HG02642 (cell line): ENCODE measurements around the gene COL6A1.
"Not testable (repeated sequence)": the region's sequence is repeated elsewhere in the genome, so short reads cannot be mapped to it uniquely, and the experiment has no call there.

Experiments
- ATAC-seq: cut with Tn5 transposase; IDR thresholded peaks from one replicate; pipeline ENCODE4 v1.9.1; 2021; ENCODE audit warnings: mild to moderate bottlenecking; ENCODE audit not compliant: unreplicated experiment, poor library complexity

Gene COL6A1

GRCh38 chr21:45964649-45965048 is 16.9 kb upstream of the COL6A1 start:
- no peak for ATAC-seq

GRCh38 chr21:45965084-45965809 is 16.3 kb upstream of the COL6A1 start:
- ATAC-seq = no peak

DNA sequence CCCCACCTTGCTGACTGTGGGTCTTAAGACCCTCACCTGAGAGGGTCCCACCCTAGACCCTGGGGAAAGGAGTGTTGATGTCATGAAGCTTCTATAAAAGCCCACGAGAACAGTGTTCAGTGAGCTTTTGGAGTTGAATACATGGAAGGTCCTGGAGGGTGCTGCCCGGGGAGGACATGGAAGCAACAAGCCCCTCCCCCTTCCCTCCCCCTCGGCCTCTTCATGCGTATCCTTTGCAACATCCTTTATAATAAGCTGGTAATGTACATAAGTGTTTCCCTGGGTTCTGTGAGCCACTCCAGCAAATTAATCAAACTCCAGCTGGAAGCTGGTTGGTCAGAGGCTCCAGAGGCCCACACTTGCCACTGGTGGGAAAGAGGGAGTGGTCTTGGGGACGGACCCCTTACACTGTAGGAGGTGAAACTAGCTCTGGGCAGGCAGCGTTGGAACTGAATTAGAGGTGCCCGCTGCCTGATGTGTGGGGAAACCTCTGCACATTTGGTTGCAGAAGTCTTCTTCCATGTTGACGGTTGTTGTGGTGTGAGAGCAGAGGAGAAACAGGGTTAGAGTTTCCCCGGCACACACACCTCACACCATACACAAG is 14.7 kb upstream of the COL6A1 start:
- ATAC-seq = no peak

DNA sequence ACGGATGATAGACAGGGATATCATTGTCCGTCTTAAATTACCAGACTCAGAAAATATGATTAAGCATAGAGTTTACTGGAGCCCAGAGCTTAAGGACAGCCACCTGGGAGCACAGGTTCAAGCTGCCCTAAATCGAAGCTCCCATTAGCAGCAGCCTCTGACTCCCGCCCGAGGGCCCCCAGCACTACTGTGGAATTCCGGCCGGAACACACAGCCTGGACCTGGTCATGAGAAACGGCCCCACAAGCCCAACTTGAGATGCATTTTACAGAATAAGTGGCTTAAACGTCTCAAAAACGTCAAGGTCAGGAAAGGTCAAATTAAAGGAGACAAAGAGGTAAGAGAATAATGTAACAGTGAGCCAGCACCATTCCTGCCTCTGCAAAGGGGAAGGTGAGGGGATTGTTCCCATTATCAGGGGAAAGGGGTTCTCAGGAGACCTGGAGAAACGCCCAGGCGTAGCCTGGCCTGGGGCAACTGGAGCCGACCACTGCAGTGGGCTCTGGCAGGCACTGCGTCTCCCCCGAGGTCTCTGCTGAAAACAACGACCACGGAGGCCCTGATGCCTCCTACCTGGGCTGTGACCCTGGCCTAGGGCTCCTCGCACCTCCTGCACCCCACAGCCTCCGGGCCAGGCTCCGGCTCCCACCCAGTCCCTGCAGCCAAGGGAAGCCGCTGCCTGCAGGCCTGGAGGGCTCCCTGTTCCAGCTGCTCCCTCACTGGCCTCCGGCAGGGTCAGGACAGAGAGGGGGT is 11.5 kb upstream of the COL6A1 start:
- no peak for ATAC-seq

DNA sequence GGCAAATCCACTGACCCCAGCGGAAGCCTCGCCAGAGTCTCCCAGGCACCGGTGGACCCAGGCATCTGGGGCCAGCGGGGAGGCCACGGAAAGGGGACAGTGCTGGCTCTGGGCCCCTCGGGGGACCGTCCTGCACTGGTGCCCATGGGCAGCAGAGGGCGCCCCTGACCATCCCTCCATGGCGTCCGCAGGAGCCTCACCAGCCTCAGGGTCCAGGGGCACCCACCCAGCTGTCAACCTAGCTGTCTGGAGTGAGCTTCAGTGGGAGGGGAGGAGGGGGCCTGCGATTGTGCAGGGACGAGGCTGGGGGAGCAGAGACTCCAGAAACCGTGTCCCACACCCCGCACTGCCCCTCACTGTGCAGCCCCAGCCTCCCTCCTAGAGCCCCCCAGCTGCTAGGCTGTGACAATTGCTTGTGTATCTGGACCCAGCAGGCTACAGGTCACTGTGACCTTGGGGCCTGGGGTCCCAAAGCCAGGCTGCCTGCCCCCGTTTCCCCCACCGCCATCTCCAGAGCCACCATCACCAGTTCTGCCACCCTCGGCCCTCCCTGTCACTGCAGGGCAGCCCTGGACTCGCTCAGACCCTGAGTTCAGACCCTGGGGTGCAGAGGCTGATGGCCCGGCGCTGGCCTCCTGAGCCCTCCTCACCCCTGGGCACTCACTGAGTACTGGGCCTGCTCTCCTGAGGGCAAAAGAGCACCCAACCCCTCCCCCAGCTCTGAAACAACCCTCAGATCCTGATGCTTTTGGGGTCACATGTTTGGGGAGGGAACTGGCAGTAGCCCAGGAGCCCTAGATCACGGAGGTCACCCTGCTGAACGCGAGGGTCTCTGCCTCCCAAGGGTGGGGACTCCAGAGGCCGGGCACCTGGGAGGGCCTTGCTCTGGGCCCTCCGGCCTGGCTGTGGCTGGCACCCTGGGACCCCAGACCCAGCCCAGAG is 10.6 kb upstream of the COL6A1 start:
- no peak for ATAC-seq

- no peak for ATAC-seq
Measured at GRCh38 chr21:45971616-45972352, 9.8 kb upstream of the COL6A1 start.

GRCh38 chr21:45972353-45972715 is 9.2 kb upstream of the COL6A1 start:
- no peak for ATAC-seq

DNA sequence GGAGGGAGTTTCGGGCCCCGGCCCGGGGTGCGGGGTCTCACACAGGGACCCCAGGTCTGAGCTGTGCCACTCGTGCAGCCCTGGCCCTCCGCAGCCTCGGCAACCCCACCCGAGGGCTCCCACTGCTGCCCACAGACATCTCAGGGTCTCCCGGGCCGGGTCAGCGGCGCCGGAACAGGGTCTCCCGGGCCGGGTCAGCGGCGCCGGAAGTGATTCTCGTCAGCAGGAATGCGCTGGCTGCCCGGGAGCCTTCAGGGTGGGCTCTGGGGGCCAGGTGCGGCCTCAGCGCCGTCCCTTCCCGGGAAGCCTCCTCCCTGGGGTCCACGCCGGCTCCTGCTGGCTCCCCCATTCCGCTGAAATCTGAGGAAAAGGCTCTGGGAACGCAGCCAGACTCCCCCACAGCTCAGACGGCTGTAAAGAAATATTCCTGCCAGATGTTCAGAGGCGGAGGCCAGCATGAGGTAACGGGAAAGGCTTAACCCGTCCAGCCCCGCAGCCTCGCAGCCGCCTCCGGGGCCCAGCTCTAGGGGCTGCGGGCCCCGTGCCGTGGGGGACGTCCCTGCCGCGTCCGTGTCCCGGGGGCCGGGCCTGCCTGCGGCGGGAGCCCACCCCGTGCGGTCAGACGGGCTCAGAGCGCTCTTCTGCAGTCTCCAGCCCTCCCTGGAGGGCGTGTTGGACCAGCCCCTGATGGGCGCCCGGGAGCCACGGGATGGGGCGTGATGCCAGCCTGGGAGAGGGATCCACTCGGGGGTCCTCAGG is 8.7 kb upstream of the COL6A1 start:
- no peak for ATAC-seq

GRCh38 chr21:45973475-45974072 is 8.0 kb upstream of the COL6A1 start:
- peak; percentile 49 for ATAC-seq

- peak; percentile 12 for ATAC-seq
Measured at GRCh38 chr21:45974073-45975019, 7.2 kb upstream of the COL6A1 start.

GRCh38 chr21:45975020-45975666 is 6.4 kb upstream of the COL6A1 start:
- ATAC-seq = no peak

GRCh38 chr21:45975667-45976409 is 5.7 kb upstream of the COL6A1 start:
- ATAC-seq = not testable (repeated sequence)

DNA sequence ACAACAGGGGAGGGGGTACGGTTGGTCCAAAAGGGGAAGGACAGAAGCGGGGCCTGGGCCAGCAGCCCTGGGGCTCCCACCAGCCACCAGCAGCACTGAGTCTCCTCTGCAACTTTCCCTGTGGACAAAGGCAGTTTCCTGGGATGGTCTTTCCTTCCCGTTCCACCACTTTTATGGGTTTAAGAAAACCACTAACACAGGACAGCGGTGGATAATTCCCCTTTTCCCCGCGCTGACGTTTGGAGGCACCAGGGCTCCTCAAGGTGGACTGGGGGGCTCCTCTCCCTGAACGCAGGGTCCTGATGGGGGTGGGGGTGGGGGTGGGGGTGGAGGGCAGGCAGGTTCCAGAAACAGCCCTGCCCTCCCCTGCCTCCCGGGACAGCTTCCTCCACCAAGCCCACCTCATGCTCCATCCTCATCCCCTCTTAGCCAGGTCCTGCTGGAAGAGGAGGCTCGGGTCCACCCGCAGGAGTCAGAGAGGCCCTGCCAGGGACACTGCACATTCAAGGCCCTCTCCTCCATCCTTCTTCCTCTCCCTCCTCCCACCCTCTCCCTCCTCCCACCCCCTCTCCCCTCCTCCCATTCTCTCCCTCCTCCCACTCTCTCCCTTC is 4.8 kb upstream of the COL6A1 start:
- ATAC-seq = no peak

DNA sequence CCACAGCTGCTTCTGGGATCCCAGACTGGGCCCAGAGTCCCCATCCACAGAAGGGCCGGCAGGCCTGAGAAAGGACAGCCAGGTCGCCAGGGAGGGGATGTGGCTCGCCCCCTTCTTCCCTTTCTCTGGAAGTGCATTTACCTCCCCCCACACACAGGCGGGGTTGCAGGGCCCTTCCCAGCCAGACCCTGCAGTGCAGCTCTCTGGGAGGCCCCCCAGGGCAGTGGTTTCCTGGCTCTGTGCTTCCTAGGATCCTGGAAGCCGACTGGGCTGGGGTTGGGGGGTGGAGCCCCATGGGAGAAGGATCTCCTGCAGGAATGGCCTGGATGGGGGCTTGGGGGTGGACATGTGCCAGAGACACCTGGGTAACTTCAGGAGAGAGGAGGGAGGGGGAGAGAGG is 4.2 kb upstream of the COL6A1 start:
- no peak for ATAC-seq

DNA sequence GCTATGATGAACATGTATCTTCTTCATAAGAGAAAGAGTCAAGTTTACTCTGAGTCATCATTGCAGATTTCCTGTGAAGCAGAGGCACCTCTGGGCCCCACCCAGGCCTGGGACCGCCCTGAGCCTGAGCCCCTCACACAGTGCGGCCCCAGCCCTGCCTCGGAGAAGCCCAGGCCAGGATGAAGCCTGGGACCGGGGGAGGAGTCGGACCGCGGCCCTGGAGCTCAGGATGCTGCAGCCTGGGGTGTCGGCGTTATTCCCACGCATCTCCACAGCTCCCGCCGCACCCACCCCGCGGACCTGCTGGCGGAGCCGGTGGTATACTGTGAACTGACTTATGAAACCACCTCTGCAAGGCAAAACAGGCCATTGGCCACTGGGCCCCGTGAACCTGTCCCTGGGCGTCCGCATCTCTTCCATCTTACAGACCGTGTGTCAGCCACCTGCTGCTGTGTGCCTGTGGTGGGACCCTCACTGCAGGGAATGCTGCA is 2.4 kb upstream of the COL6A1 start:
- no peak for ATAC-seq

DNA sequence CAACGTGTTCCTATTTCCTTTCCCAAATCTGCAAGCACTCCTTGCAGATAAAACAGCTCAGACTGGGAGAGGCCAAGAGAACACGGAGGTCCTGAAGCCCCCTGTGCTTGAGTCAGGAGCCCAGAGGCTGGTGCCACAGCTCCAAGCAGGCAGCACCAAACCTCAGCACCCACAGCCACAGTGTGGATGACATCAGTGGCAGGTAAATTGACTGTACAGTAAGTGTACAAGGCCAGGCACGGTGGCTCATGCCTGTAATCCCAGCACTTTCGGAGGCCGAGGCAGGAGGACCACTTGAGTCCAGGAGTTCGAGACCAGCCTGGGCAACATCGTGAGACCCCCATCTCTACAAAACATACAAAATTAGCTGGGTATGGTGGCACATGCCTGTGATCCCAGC is 1.9 kb upstream of the COL6A1 start:
- no peak for ATAC-seq
